ENCODE measurements around the gene AAMDC.

- TF ChIP-seq POLR2A (IDR thresholded peaks at IDR 0.05) = no peak
- no peak for TF ChIP-seq CTCF (IDR thresholded peaks at IDR 0.05)
- TF ChIP-seq EP300 (IDR thresholded peaks at IDR 0.05) = no peak
Observed at GRCh38 chr11:77865805-77866204, 44.9 kb downstream of the AAMDC start.

Data from suprapubic skin (tissue), 3 donors.